Measurements from ENCODE around the gene MPRIP.

GRCh38 chr17:17226451-17227265 is 184.4 kb downstream of the MPRIP start:
- TF ChIP-seq CTCF (IDR thresholded peaks at IDR 0.05) = no peak
- TF ChIP-seq POLR2A (IDR thresholded peaks at IDR 0.05) = no peak
